ENCODE measurements around the gene DUXB. TPM values are rescaled to one million over a fixed set of nuclear protein-coding genes. Genes with fewer than 3 reads are reported as not detected.

Gene DUXB
- polyA plus RNA-seq, 3 donors: not detected

GRCh38 chr16:75733305-75734211 is 32.3 kb upstream of the DUXB start:
- Histone ChIP-seq H2AFZ (ENCODE audit: insufficient read depth, low read depth, low read length, poor library complexity, severe bottlenecking) (no peak overlapping the region), H3K9ac (ENCODE audit: insufficient read depth, low read length, poor library complexity, severe bottlenecking) (no peak overlapping the region), H3K36me3 (replicated peaks in 1 of 2; ENCODE audit: control insufficient read depth in 1 of 2, insufficient read depth in 2 of 2, low read length in 2 of 2) (no peaks in the 10 kb centered on the region), H3K4me1 (ENCODE audit: control insufficient read depth in 1 of 2, insufficient read depth in 2 of 2, low read length in 2 of 2) (no peaks in the 10 kb centered on the region), H4K20me1 (ENCODE audit: insufficient read depth, low read length) (no peaks in the 10 kb centered on the region), H3K9me3 (replicated peaks in 1 of 2; ENCODE audit: control insufficient read depth in 1 of 2, insufficient read depth in 1 of 2, low read length in 2 of 2) (no peaks in the 10 kb centered on the region), H3K79me2 (ENCODE audit: insufficient read depth, low read length) (no peaks in the 10 kb centered on the region), H3K27me3 (ENCODE audit: control insufficient read depth in 2 of 2, insufficient read depth in 2 of 2, low read length in 2 of 2) (no peaks in the 10 kb centered on the region), H3K27ac (ENCODE audit: low read depth in 1 of 2, low read length in 2 of 2) (no peak overlapping the region), H3K4me2 (replicated peaks; ENCODE audit: extremely low read depth, low read length, poor library complexity, severe bottlenecking) (no peak overlapping the region), H3K4me3 (replicated peaks in 1 of 3; ENCODE audit: low read depth in 2 of 3, low read length in 3 of 3) (no peak overlapping the region)
- intact Hi-C loops (cut with micrococcal nuclease): no loop called here
- H3K4me1 Mint-ChIP-seq: no peaks in the 10 kb centered on the region
- no peak overlapping the region for H3K27ac Mint-ChIP-seq
- H3K36me3 Mint-ChIP-seq: no peaks in the 10 kb centered on the region
- 63% methylated on average over 2 of the region's 6 CpGs for WGBS (ENCODE audit: insufficient coverage)
- no peak for TF ChIP-seq CTCF (IDR thresholded peaks at IDR 0.05)
- DNase-seq: no peak
- peaks cover 0 to 7% (median 2%) of the 10 kb centered on the region in 7 donors for H3K9me3 Mint-ChIP-seq
- peaks cover 0 to 2% (median 1%) of the 10 kb centered on the region in 3 donors for H3K27me3 Mint-ChIP-seq (ENCODE audit: low read depth in 3 of 3)
- no peak overlapping the region for H3K4me3 Mint-ChIP-seq

DNA sequence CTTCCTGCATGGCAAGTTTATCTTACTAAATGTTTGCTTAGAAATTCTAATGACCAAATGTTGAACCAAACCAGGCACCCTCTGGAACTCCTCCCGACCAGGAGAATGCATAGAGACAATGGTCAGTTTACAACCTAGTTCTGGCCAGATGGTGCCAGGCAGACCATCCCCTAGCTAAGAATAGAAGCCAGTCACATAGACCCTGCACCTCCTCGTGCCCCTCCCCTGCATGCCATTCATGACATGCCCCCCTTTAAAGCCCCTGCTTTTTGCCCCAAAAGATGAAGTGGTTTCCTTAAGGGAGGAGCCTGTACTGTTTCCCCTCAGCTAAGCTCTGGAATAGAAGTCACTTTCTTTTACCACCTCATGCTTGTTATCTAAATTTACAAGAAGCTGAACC is 31.6 kb upstream of the DUXB start:
- no peak overlapping the region for H3K4me2 ChIP-seq (replicated peaks; ENCODE audit: extremely low read depth, low read length, poor library complexity, severe bottlenecking)
- DNase-seq: no peak
- H3K27ac ChIP-seq (ENCODE audit: low read depth in 1 of 2, low read length in 2 of 2): no peak overlapping the region
- 32% methylated on average over 2 of the region's 2 CpGs for WGBS (ENCODE audit: insufficient coverage)
- Mint-ChIP-seq H3K27me3 (ENCODE audit: low read depth in 3 of 3) (peaks cover 0 to 2% (median 1%) of the 10 kb centered on the region in 3 donors), H3K27ac (no peak overlapping the region), H3K4me3 (no peak overlapping the region), H3K36me3 (no peaks in the 10 kb centered on the region), H3K4me1 (no peaks in the 10 kb centered on the region), H3K9me3 (peaks cover 0 to 6% (median 2%) of the 10 kb centered on the region in 7 donors)
- no peak overlapping the region for H3K9ac ChIP-seq (ENCODE audit: insufficient read depth, low read length, poor library complexity, severe bottlenecking)
- intact Hi-C loops (cut with micrococcal nuclease): no loop called here
- no peak overlapping the region for H3K4me3 ChIP-seq (replicated peaks in 1 of 3; ENCODE audit: low read depth in 2 of 3, low read length in 3 of 3)
- no peaks in the 10 kb centered on the region for H3K27me3 ChIP-seq (ENCODE audit: control insufficient read depth in 2 of 2, insufficient read depth in 2 of 2, low read length in 2 of 2)
- H3K9me3 ChIP-seq (replicated peaks in 1 of 2; ENCODE audit: control insufficient read depth in 1 of 2, insufficient read depth in 1 of 2, low read length in 2 of 2): no peaks in the 10 kb centered on the region
- H3K36me3 ChIP-seq (replicated peaks in 1 of 2; ENCODE audit: control insufficient read depth in 1 of 2, insufficient read depth in 2 of 2, low read length in 2 of 2): no peaks in the 10 kb centered on the region
- H2AFZ ChIP-seq (ENCODE audit: insufficient read depth, low read depth, low read length, poor library complexity, severe bottlenecking): no peak overlapping the region
- H4K20me1 ChIP-seq (ENCODE audit: insufficient read depth, low read length): no peaks in the 10 kb centered on the region
- no peaks in the 10 kb centered on the region for H3K4me1 ChIP-seq (ENCODE audit: control insufficient read depth in 1 of 2, insufficient read depth in 2 of 2, low read length in 2 of 2)
- H3K79me2 ChIP-seq (ENCODE audit: insufficient read depth, low read length): no peaks in the 10 kb centered on the region
- no peak for TF ChIP-seq CTCF (IDR thresholded peaks at IDR 0.05)

Measured in CD14-positive monocyte (primary cell).